Omental fat pad (tissue), 4 donors: Measurements from ENCODE around the gene GART. TPM values are rescaled to one million over a fixed set of nuclear protein-coding genes. Genes with fewer than 3 reads are reported as not detected.

Source experiments
- ATAC-seq: fragments of 150-250 bp; one replicate; pipeline ENCODE4 v1.9.1; 2016; ENCODE audit warnings: mild to moderate bottlenecking, moderate library complexity; ENCODE audit not compliant: low FRiP score
- DNase-seq: peaks from one replicate; pipeline ENCODE4 v3.0.0-alpha.2; 2019; ENCODE audit warnings: low spot score
- total RNA-seq, 4 donors: library from RNA; depleted of rRNA; stranded (reverse); fragments of >200 nt; gene quantifications; one replicate each; pipeline ENCODE4 v1.1.0, GENCODE V29; 2016
- TF ChIP-seq, protein P1 (sequence below), 3 donors: fragments of 450-650 bp; IDR thresholded peaks; one replicate each; pipeline ENCODE4 v1.5.1; 2016 to 2017; ENCODE audit warnings: antibody characterized with exemption in 3 of 3, mild to moderate bottlenecking in 3 of 3, moderate library complexity in 2 of 3

Gene GART
- total RNA-seq, 4 donors from 2014 or later = 102 to 208 (median 127) TPM

- ATAC-seq = no peak
- DNase-seq = no peak
- TF ChIP-seq, protein P1, sequence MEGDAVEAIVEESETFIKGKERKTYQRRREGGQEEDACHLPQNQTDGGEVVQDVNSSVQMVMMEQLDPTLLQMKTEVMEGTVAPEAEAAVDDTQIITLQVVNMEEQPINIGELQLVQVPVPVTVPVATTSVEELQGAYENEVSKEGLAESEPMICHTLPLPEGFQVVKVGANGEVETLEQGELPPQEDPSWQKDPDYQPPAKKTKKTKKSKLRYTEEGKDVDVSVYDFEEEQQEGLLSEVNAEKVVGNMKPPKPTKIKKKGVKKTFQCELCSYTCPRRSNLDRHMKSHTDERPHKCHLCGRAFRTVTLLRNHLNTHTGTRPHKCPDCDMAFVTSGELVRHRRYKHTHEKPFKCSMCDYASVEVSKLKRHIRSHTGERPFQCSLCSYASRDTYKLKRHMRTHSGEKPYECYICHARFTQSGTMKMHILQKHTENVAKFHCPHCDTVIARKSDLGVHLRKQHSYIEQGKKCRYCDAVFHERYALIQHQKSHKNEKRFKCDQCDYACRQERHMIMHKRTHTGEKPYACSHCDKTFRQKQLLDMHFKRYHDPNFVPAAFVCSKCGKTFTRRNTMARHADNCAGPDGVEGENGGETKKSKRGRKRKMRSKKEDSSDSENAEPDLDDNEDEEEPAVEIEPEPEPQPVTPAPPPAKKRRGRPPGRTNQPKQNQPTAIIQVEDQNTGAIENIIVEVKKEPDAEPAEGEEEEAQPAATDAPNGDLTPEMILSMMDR (IDR thresholded peaks at IDR 0.05) = no peak
These were observed 80.2 kb downstream of the GART start for GRCh38 chr21:33461538-33462250.

- ATAC-seq = no peak
- TF ChIP-seq, protein P1 (IDR thresholded peaks at IDR 0.05) = no peak
- DNase-seq = no peak
These were observed 83.1 kb downstream of the GART start for GRCh38 chr21:33458861-33459260.

- TF ChIP-seq, protein P1 (IDR thresholded peaks at IDR 0.05) = no peak
- no peak for DNase-seq
- ATAC-seq = no peak
These were observed 86.1 kb downstream of the GART start for GRCh38 chr21:33455686-33456446.

Other genes starting within 250 kb of the GART start
- 10 to 100 TPM; 36.2 to 53.3 (median 42.4) TPM for gene IFNAR1, start 217.1 kb downstream of the GART start, total RNA-seq
- 100 to 1,000 TPM in 1 of 4 donors, 10 to 100 TPM in 3; 69.5 to 121 (median 82.4) TPM for gene IFNGR2, start 138.7 kb downstream of the GART start, total RNA-seq
- 10 to 100 TPM; 53.8 to 83.5 (median 57.0) TPM for gene TMEM50B, start 62.1 kb downstream of the GART start, total RNA-seq
- 1 to 10 TPM; 1.0 to 2.0 (median 1.3) TPM for gene DNAJC28, start 50.4 kb downstream of the GART start, total RNA-seq
- gene SON, start 921 bp upstream of the GART start, total RNA-seq = 100 to 1,000 TPM; 244 to 508 (median 432) TPM
- gene DONSON, start 46.6 kb upstream of the GART start, total RNA-seq = 10 to 100 TPM in 2 of 4 donors, 1 to 10 TPM in 2; 5.0 to 15.3 (median 9.0) TPM
- gene CRYZL1, start 99.6 kb upstream of the GART start, total RNA-seq = 10 to 100 TPM; 24.1 to 57.8 (median 28.3) TPM
- 100 to 1,000 TPM in 3 of 4 donors, 10 to 100 TPM in 1; 71.4 to 248 (median 151) TPM for gene ITSN1, start 100.4 kb upstream of the GART start, total RNA-seq